HUES48 (cell line): ENCODE measurements around the gene SPOP.

ENCODE experiments used
- H3K27ac ChIP-seq: one replicate; pipeline ENCODE4 v1.7.0; 2013; ENCODE audit warnings: low read depth, low read length, inconsistent platforms
- H3K27me3 ChIP-seq: 2 replicates; pipeline ENCODE4 v1.6.1; 2013; ENCODE audit warnings: mild to moderate bottlenecking, low read length; ENCODE audit not compliant: control insufficient read depth, insufficient read depth
- H3K36me3 ChIP-seq: 2 replicates; pipeline ENCODE4 v1.6.1; 2013; ENCODE audit warnings: low read length; ENCODE audit not compliant: control insufficient read depth, insufficient read depth
- H3K4me1 ChIP-seq: 2 replicates; pipeline ENCODE4 v1.6.1; 2013; ENCODE audit warnings: mild to moderate bottlenecking, low read length; ENCODE audit not compliant: control insufficient read depth, insufficient read depth
- H3K4me3 ChIP-seq: 2 replicates; pipeline ENCODE4 v1.5.1; 2013; ENCODE audit warnings: mild to moderate bottlenecking, low read depth, low read length
- H3K9ac ChIP-seq: 2 replicates; pipeline ENCODE4 v1.6.1; 2013; ENCODE audit warnings: mild to moderate bottlenecking, low read depth, low read length, moderate library complexity
- H3K9me3 ChIP-seq: 2 replicates; pipeline ENCODE4 v1.6.1; 2013; ENCODE audit warnings: low read length; ENCODE audit not compliant: control insufficient read depth, insufficient read depth

Gene SPOP

GRCh38 chr17:49596613-49597244 is 81.2 kb downstream of the SPOP start:
- Histone ChIP-seq H3K36me3 (peaks cover 46% of the 10 kb centered on the region), H3K9me3 (no peaks in the 10 kb centered on the region), H3K9ac (no peak overlapping the region), H3K27me3 (no peaks in the 10 kb centered on the region), H3K4me3 (no peak overlapping the region), H3K4me1 (0 out of 2 replicates have a peak, but pooled peaks cover 4% of the 10 kb centered on the region), H3K27ac (no peak overlapping the region)

DNA sequence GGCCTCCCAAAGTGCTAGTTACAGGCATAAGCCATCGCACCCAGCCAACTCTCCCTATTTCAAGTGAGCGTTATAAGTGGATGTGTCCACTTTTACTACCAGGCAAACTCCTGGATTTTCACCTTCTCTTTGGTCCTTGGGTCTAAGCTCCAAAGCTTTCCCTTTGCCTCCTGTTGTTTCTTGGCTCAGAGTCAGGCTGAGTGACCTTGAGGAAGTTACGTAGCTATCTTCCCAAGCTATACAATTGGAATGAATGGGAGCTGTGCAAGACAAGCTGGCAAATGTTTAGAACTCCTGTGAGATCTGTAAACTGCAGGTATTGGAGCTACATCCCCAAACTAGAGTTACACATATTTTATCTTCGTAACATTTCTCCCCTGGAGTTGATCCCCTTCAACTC is 81.9 kb downstream of the SPOP start:
- Histone ChIP-seq H3K4me3 (no peak overlapping the region), H3K9ac (no peak overlapping the region), H3K27me3 (no peaks in the 10 kb centered on the region), H3K36me3 (peaks cover 38% of the 10 kb centered on the region), H3K27ac (no peak overlapping the region), H3K9me3 (no peaks in the 10 kb centered on the region), H3K4me1 (0 out of 2 replicates have a peak, but pooled peaks cover 4% of the 10 kb centered on the region)

GRCh38 chr17:49595328-49595727 is 82.6 kb downstream of the SPOP start:
- peaks cover 32% of the 10 kb centered on the region for H3K36me3 ChIP-seq
- H3K9ac ChIP-seq = no peak overlapping the region
- H3K9me3 ChIP-seq = no peaks in the 10 kb centered on the region
- H3K27ac ChIP-seq = no peak overlapping the region
- H3K4me1 ChIP-seq = 0 out of 2 replicates have a peak, but pooled peaks cover 4% of the 10 kb centered on the region
- H3K4me3 ChIP-seq = no peak overlapping the region
- no peaks in the 10 kb centered on the region for H3K27me3 ChIP-seq

DNA sequence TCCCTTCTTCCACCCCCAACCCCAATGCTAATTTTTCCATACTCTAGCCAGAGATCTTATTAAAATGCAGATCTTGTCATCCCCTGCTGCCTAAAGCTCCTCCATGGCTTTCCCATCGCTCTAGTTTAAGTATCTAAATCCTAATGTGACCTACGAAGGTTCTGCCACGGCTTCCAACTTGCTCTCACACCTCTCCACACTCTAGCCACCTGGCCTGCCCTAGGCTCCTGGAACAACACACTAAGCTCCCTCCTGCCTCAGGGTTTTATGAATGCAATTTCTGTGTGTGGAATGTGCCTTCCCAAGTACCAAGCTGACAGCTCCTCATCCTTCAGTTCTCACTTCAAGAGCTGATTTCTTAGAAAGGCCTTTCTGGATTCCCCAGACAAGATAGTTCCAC is 85.6 kb downstream of the SPOP start:
- Histone ChIP-seq H3K9me3 (no peaks in the 10 kb centered on the region), H3K4me1 (0 out of 2 replicates have a peak, but pooled peaks cover 4% of the 10 kb centered on the region), H3K27ac (no peak overlapping the region), H3K36me3 (peaks cover 13% of the 10 kb centered on the region), H3K9ac (no peak overlapping the region), H3K27me3 (no peaks in the 10 kb centered on the region), H3K4me3 (no peak overlapping the region)

DNA sequence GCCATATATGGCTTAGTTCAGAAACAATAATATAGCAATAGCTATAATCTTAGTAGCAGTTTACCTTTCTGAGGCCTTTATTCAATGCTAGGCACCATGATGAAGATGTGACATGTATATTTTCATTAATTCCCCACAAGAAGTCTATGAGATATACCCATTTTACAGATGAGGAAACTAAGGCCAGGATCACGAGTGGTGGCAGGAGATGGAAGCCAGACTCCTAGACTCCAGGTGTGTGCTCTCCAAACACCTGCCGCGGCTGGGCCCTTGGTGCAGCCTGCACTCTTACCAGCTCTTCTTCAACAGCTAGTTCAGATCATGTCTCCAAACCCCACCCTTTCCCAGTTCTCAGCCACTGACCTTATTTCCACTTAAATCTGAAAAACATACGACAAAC is 87.0 kb downstream of the SPOP start:
- Histone ChIP-seq H3K27me3 (no peaks in the 10 kb centered on the region), H3K9ac (no peak overlapping the region), H3K4me3 (no peak overlapping the region), H3K27ac (no peak overlapping the region), H3K36me3 (peaks cover 5% of the 10 kb centered on the region; the same call in 1 of the 2 replicates), H3K4me1 (0 out of 2 replicates have a peak, but pooled peaks cover 4% of the 10 kb centered on the region), H3K9me3 (no peaks in the 10 kb centered on the region)

- no peaks in the 10 kb centered on the region for H3K36me3 ChIP-seq
- no peak overlapping the region for H3K27ac ChIP-seq
- 0 out of 2 replicates have a peak, but pooled peaks cover 4% of the 10 kb centered on the region for H3K4me1 ChIP-seq
- H3K9me3 ChIP-seq = no peaks in the 10 kb centered on the region
- no peaks in the 10 kb centered on the region for H3K27me3 ChIP-seq
- H3K4me3 ChIP-seq = no peak overlapping the region
- H3K9ac ChIP-seq = no peak overlapping the region
Observed at GRCh38 chr17:49589577-49589927, 88.3 kb downstream of the SPOP start.

- H3K27me3 ChIP-seq = no peaks in the 10 kb centered on the region
- 0 out of 2 replicates have a peak, but pooled peaks cover 4% of the 10 kb centered on the region for H3K4me1 ChIP-seq
- H3K36me3 ChIP-seq = no peaks in the 10 kb centered on the region
- no peak overlapping the region for H3K27ac ChIP-seq
- no peak overlapping the region for H3K9ac ChIP-seq
- H3K4me3 ChIP-seq = no peak overlapping the region
- no peaks in the 10 kb centered on the region for H3K9me3 ChIP-seq
Observed at GRCh38 chr17:49588726-49589576, 88.9 kb downstream of the SPOP start.

GRCh38 chr17:49588312-49588711 is 89.6 kb downstream of the SPOP start:
- Histone ChIP-seq H3K36me3 (no peaks in the 10 kb centered on the region), H3K27ac (no peak overlapping the region), H3K4me1 (0 out of 2 replicates have a peak, but pooled peaks cover 4% of the 10 kb centered on the region), H3K9ac (no peak overlapping the region), H3K27me3 (no peaks in the 10 kb centered on the region), H3K9me3 (no peaks in the 10 kb centered on the region), H3K4me3 (no peak overlapping the region)

DNA sequence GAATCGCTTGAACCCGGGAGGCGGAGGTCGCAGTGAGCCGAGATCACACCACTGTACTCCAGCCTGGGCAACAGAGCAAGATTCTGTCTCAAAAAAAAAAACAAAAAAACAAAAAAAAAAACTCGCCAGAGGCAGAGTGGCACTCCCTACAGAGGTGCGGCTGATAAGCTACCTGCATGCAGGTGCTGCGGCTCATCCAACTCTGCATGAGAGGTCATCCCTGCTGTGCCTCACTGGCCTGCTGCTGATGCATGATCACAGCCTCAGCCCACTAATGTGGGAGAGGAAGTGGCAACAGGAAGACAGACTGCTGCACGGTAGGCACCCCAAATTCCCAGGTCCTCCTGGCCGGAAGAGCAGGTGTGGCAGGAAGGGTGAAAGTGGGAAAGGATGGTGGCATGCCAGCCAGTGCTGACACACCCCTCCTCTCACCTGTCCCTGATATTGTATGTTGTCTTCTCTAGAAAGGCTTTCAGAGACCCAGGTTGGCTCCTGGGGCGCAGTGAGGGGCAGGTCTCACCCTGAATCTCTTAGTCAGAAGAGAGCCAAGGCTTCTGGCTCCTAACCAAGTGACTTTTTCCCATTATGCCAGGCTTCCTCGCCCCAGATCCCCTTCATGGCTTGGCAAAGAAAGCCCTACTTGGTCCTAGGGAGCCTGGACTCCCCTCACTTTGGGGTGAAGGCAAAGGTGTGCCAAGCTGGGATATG is 90.4 kb downstream of the SPOP start:
- 0 out of 2 replicates have a peak, but pooled peaks cover 3% of the 10 kb centered on the region for H3K4me1 ChIP-seq
- no peak overlapping the region for H3K4me3 ChIP-seq
- H3K27ac ChIP-seq = no peak overlapping the region
- no peaks in the 10 kb centered on the region for H3K27me3 ChIP-seq
- H3K36me3 ChIP-seq = no peaks in the 10 kb centered on the region
- H3K9me3 ChIP-seq = no peaks in the 10 kb centered on the region
- H3K9ac ChIP-seq = no peak overlapping the region

GRCh38 chr17:49585422-49586027 is 92.4 kb downstream of the SPOP start:
- no peak overlapping the region for H3K27ac ChIP-seq
- no peak overlapping the region for H3K4me3 ChIP-seq
- no peak overlapping the region for H3K9ac ChIP-seq
- H3K27me3 ChIP-seq = no peaks in the 10 kb centered on the region
- H3K36me3 ChIP-seq = no peaks in the 10 kb centered on the region
- H3K9me3 ChIP-seq = no peaks in the 10 kb centered on the region
- no peaks in the 10 kb centered on the region for H3K4me1 ChIP-seq
